NCI-H748 (cell line): ENCODE measurements around the gene TMEM231.
"Not testable (repeated sequence)": the region's sequence is repeated elsewhere in the genome, so short reads cannot be mapped to it uniquely, and the experiment has no call there.

Experiments
- DNase-seq: peaks from one replicate; lab custom pipeline; 2025; ENCODE audit not compliant: unreplicated experiment; lab: John Stamatoyannopoulos, UW

The TMEM231 gene

GRCh38 chr16:75534560-75535205, 21.4 kb downstream of the TMEM231 start:
- DNase-seq, result no peak

GRCh38 chr16:75532791-75533190, 23.3 kb downstream of the TMEM231 start:
- no peak for DNase-seq

- DNase-seq, result no peak
Measured at GRCh38 chr16:75532142-75532765, 23.8 kb downstream of the TMEM231 start.

- no peak for DNase-seq
Measured at GRCh38 chr16:75529959-75530358, 26.1 kb downstream of the TMEM231 start.

- no peak for DNase-seq
Measured at GRCh38 chr16:75529056-75529905, 26.8 kb downstream of the TMEM231 start.

- DNase-seq, result no peak
Measured at GRCh38 chr16:75527825-75528299, 28.2 kb downstream of the TMEM231 start.

GRCh38 chr16:75526032-75526790, 29.8 kb downstream of the TMEM231 start:
- DNase-seq, result no peak

GRCh38 chr16:75519175-75519574, 36.9 kb downstream of the TMEM231 start:
- DNase-seq, result no peak

- DNase-seq, result peak; percentile 28
Measured at GRCh38 chr16:75516189-75516966, 39.7 kb downstream of the TMEM231 start.

- no peak for DNase-seq
Measured at GRCh38 chr16:75514296-75514695, 41.8 kb downstream of the TMEM231 start.

GRCh38 chr16:75506574-75506973, 49.5 kb downstream of the TMEM231 start:
- no peak for DNase-seq

GRCh38 chr16:75506107-75506506, 49.9 kb downstream of the TMEM231 start:
- no peak for DNase-seq

GRCh38 chr16:75503801-75504200, 52.3 kb downstream of the TMEM231 start:
- DNase-seq, result no peak

- DNase-seq, result no peak
Measured at GRCh38 chr16:75502916-75503605, 53.0 kb downstream of the TMEM231 start.

GRCh38 chr16:75501820-75502219, 54.2 kb downstream of the TMEM231 start:
- not testable (repeated sequence) for DNase-seq

GRCh38 chr16:75501359-75501758, 54.7 kb downstream of the TMEM231 start:
- DNase-seq, result no peak

- DNase-seq, result peak; percentile 47
Measured at GRCh38 chr16:75498605-75499322, 57.3 kb downstream of the TMEM231 start.

- no peak for DNase-seq
Measured at GRCh38 chr16:75497558-75497957, 58.5 kb downstream of the TMEM231 start.

GRCh38 chr16:75495076-75495674, 60.9 kb downstream of the TMEM231 start, which contains the start of gene CHST6:
CHST6 (minus strand) TSS chr16:75495441; CDS start chr16:75479828, 15,613 bp downstream.
- peak; percentile 60 for DNase-seq
